ENCODE measurements around the gene RAB3C.
"Not testable (repeated sequence)": the region's sequence is repeated elsewhere in the genome, so short reads cannot be mapped to it uniquely, and the experiment has no call there.

The RAB3C gene

DNA sequence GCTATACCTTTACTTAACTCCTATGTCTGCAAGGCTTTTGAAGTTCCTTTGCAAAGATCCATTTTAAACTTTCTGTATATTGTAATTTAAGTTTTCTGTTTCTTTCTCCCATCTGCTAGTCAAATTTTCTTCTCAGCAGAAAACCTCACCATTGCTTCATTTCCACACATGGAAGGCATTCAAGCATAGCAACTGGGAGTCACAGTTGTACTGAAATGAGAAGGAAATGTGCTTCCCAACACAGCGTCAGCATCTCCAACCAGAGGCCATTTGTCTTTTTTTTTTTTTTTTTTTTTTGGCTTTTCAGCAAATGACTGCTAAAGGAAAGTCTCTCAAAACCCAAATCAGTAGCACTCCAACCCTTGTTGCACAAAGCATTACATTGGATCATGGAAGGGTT, 92.5 kb downstream of the RAB3C start:
- no peak for DNase-seq (ENCODE audit: low read depth)

GRCh38 chr5:58677650-58678049, 94.8 kb downstream of the RAB3C start:
- DNase-seq (ENCODE audit: low read depth): no peak

GRCh38 chr5:58680503-58680902, 97.6 kb downstream of the RAB3C start:
- no peak for DNase-seq (ENCODE audit: low read depth)

DNA sequence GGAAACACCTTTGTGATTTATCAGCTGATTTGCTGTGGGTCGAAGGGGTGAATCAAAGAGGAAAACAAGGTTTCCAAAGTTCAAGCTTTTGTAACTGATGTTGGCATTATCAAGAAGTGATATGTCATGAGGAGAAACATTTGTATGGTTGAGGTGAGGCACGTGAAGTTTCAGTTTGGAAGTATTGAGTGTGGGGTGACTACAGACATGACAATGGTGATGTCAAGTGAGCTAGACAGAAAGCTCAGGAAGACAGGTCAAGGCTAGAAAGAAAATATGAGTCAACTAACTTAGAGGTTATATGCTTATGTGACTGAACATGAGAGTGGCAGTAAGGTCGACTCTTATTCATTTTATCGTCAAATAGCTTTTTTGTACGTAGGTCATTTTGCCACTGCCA, 99.1 kb downstream of the RAB3C start:
- DNase-seq (ENCODE audit: low read depth): no peak

DNA sequence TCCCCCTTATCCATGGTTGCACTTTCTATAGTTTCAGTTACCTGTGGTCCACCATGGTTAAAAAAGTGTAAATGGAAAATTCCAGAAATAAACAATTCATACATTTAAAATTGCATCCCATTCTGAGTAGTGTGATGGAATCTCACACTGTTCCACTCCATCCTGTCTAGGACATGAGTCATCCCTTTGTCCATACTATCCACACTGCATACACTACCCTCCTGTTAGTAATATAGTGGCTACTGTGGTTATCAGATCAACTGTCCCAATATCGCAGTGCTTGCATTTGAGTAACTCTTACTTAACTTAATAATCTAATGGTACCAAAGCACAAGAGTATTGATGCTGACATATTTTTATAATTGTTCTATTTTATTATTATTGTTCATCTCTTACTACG, 100.7 kb downstream of the RAB3C start:
- DNase-seq (ENCODE audit: low read depth): no peak

GRCh38 chr5:58687079-58687478, 104.2 kb downstream of the RAB3C start:
- DNase-seq (ENCODE audit: low read depth): no peak

GRCh38 chr5:58687595-58687994, 104.7 kb downstream of the RAB3C start:
- DNase-seq (ENCODE audit: low read depth): no peak

DNA sequence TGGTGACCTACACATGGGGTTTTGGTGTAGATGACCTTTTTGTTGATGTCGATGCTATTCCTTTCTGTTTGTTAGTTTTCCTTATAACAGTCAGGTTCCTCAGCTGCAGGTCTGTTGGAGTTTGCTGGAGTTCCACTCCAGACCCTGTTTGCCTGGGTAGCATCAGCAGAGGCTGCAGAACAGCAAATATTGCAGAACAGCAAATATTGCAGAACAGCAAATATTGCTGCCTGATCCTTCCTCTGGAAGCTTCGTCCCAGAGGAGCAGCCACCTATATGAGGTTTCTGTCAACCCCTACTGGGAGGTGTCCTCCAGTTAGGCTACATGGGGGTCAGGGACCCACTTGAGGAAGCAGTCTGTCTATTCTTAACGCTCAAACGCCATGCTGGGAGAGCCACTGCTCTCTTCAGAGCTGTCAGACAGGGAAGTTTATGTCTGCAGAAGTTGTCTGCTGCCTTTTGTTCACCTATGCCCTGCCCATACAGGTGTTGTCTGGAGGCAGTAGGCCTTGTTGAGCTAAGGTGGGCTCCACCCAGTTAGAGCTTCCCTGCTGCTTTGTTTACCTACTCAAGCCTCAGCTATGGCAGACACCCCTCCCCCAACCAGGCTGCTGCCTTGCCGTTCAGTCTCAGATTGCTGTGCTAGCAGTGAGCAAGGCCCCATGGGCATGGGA, 116.3 kb downstream of the RAB3C start:
- not testable (repeated sequence) for DNase-seq (ENCODE audit: low read depth)

DNA sequence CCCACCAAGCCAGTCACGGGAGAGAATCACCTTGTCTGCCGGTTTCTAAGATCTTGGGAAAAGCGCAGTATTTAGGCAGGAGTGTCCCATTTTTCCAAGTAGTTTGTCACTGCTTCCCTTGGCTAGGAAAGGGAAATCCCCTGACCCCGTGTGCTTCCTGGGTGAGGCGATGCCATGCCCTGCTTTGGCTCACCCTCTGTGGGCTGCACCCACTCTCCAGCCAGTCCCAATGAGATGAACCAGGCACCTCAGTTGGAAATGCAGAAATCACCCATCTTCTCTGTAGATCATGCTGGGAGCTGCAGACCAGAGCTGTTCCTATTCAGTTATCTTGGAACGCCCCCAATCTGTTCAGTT, 116.9 kb downstream of the RAB3C start:
- no peak for DNase-seq (ENCODE audit: low read depth)

DNA sequence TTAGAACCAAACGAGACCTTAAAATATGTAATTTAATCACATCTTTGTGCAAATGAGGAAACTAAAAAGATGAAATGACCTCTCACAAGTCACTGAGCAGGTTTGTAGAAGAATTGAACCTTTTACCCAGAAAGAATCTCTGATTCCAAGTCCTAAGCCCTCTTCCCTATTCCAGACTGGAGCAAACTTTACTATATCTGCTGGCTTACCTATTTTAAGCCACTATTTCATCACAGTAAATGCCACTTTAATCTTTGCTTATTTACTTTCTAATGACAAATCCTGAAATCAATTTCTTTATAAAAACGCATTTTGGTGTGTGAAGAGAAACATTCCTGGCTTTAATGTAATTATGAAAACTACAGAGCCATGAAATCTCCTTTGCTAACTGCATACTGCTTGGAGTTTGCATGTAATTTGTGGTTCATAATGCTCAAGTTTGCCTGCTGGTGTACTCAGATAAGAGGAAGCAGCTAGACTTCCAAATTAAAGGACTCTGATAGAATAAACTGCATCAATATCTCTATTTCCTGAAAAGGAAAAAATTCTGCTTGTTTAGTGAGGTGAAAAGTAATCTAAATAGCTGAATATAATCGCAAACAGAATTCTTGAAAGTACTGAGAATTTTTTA, 121.2 kb downstream of the RAB3C start:
- no peak for DNase-seq (ENCODE audit: low read depth)

DNA sequence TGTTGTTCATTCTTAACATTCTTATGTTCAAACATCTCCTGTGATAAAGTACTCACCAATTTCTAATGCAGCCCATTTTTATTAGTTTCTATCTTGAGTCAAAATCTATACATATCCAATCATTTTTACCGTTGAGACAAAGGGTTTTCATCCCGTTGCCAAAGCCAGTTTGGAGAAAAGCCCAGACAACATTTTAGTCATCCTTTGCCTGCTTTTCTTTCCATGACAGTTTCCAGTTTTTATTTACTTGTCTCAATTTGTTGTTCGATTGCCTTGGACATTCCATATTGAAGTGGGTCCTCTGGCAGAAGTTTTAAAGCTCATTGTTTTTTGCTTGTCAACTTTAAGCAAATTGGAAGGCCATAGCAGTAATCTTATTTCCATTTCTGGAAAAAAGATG, 123.9 kb downstream of the RAB3C start:
- no peak for DNase-seq (ENCODE audit: low read depth)

GRCh38 chr5:58708456-58708855, 125.6 kb downstream of the RAB3C start:
- DNase-seq (ENCODE audit: low read depth): no peak

GRCh38 chr5:58710425-58710824, 127.5 kb downstream of the RAB3C start:
- DNase-seq (ENCODE audit: low read depth): not testable (repeated sequence)

- DNase-seq (ENCODE audit: low read depth): no peak
These were observed 128.0 kb downstream of the RAB3C start for GRCh38 chr5:58710871-58711270.

DNA sequence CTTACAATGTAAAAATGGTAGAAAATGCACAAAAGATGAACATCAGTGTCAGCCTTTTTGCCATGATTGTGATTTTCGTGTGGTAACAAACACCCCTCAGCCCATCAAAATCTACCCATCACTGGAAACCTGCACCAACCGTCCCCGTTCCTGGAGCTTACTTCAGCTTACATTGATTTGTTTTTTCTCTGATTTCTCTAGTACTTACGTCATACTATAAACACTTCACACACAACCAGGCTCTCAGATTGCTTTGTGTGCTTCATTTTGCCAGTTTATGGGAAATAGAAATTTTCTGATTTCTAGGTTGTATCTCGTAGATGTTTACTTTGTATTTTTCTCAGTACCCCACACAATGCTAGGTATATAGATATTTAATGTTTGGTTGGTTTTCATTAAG, 129.1 kb downstream of the RAB3C start:
- DNase-seq (ENCODE audit: low read depth): no peak

DNA sequence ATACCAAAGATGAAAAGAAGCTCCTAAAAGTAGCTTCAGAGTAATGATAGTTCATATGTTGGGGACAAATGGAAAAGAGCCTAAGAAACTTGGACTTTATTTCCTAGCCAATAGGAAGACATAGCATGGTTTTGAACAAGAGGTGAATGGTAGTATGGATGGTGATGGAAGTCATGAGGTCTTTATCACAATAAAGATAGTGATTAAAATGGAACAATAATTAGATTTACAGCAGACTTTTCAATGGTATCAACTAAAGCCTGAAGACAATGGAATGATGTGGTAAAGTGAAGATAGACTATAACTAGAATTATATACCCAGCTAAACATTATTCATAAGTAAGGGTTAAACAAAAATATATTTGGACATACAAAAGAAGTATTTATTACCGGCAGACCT, 131.2 kb downstream of the RAB3C start:
- DNase-seq (ENCODE audit: low read depth): no peak

DNA sequence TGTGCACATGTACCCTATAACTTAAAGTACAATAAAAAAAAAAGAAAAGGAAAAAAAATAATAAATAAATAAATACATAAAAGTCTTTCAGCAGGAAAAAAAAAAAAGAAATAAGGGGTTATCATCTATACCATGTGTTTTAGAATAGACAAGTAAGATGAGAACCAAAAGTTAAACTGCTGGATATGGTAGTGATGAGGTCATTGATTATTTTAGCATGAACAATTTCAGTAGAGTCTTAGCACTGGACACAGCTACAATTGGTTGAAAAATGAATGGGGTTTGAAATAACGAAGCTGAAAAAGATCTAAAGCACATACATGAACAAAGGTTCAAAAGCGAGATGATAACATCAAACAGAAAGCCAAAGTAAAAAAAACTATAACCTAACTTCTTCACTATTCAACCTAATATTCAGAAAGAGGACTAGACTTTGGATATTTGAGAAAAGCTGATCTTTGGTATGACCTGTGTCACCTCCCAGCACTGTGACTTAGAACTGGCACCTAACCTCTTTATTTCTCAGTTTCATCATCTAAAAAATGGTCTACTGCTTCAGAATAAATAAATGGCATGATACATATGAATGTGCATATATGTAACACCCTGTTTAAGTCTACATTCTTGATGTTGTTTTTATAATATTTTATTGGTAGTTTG, 133.3 kb downstream of the RAB3C start:
- no peak for DNase-seq (ENCODE audit: low read depth)

DNA sequence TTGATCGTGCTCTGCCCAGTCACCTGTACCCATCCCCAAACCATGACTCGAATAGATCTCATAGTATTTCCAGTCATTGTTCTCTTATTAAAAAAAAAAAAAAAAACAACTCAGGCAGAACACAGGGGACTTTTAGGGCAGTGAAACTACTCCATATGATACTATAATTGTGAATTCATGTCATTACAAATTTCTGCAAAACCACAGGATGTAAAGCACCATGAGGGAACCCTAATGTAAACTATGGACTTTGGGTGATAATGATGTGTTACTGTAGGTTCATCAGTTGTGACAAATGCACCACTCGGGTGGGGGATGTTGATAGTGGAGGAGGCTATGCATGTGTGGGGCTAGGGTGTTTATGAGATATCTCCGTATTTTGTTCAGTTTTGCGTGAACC, 133.8 kb downstream of the RAB3C start:
- no peak for DNase-seq (ENCODE audit: low read depth)

DNA sequence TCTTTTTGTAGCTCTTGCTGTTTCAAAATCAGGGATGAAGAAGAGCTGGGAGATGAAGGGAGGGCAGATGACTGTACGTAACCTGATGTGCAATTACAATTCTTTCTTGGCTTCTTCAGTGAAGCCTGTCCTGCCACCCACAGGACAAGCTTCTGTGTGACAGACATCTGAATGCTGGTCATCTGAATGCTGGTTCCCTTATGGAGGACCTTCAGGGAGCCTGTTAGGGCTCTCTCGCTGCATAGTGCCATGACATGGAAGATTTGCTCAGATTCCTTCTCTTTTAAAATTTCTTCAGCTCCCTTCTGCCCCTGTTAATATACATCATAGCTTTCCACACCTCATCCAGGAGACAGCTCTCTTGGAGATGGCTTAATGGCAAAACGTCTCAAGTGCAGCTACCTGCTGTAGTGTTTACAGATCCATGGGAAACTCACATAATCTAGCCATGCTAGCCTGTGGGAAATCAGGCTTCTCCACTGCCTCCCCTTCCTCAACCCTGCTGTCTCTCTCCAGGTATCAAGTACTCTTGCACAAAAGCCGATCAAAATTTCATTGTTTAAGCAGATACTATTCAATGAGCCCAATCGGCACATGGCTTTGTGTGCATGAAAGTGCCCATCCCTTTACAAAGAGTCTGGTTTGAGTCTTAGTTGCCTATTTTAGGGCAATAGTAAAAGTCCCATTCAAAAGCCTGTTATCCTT, 134.6 kb downstream of the RAB3C start:
- no peak for DNase-seq (ENCODE audit: low read depth)

DNA sequence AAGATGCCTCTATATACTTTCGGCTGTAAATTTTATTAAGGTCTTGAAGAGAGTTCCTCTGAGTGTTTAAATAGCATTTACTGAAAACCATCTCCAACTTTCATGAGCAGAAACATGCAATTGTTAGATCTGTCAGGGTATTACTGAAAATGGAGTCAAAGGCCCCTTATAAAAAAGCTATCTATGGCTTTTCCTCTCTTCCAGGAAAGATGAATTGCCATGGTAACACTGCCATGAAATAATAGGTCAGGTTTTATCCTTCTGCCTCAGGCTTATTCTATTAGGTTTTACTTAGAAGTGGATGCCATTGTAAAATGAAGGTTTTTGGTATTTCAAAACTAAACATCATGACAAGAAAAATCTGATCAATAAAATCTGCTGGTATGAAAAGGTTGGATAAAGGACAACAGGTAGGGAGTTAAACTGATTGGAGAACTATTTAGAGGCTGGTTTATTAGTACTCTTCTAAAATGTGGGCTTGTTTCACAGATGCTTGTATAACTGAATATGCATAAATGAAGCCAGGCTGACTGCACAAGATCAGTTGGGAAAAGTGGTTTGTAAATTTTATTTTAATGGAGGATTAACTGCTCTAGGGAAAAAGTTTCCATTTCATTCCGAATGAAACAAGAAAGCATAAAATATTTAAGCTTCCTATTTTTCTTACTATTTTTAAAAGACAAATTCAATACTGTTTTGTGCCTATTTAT, 135.5 kb downstream of the RAB3C start:
- no peak for DNase-seq (ENCODE audit: low read depth)

- no peak for DNase-seq (ENCODE audit: low read depth)
These were observed 139.3 kb downstream of the RAB3C start for GRCh38 chr5:58722160-58722559.

DNA sequence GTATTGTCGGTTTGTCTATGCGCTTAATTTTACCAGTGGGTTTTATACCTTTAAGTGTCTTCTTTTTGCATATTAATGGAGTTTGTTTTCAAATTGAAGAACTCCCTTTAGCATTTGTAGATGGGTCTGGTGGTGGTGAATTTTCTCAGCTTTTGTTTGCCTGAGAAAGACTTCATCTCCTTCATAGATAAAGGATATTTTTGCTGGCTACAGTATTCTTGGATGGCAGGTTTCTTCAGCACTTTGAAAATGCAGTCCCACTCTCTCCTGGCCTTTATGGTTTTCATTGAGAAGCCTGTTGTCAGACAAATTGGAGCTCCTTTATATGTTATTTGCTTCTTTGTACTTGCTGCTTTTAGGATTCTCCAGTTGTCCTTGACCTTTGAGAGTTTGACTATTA, 142.1 kb downstream of the RAB3C start:
- DNase-seq (ENCODE audit: low read depth): no peak

All from GM04504 (cell line).